WTC11 (cell line): ENCODE measurements around the gene MPDZ.

Experiments used
- TF ChIP-seq, protein P1 (sequence below): fragments of 200-600 bp; IDR thresholded peaks from 2 replicates; pipeline ENCODE4 v1.8.0; 2022; ENCODE audit warnings: antibody characterized with exemption
- TF ChIP-seq, protein P2 (sequence below): fragments of 250-450 bp; sonication (Bioruptor Pico); IDR thresholded peaks from 2 replicates; pipeline ENCODE4 v1.9.0; 2021; ENCODE audit warnings: moderate library complexity, mild to moderate bottlenecking, inconsistent platforms, borderline replicate concordance

DNA sequence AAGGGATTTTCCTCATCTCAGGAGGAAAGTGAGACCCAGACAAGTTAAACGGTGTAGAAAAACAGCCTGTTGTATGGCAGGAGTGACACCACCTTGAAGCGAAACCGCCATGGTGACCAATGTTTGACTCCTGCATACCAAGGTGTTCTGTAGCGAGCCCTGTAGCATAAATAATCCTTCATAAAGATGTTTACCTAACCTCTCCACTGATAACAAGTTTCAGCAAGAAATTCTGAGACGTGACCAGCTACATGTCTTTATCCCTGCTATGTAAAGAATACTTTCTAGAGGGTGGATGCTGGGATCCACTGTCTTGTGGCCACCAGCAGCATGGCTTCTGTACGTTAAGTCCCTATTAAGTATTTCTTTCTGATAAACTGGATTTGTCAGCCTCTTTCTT lies 148.1 kb downstream of the MPDZ start:
- TF ChIP-seq, protein P1, sequence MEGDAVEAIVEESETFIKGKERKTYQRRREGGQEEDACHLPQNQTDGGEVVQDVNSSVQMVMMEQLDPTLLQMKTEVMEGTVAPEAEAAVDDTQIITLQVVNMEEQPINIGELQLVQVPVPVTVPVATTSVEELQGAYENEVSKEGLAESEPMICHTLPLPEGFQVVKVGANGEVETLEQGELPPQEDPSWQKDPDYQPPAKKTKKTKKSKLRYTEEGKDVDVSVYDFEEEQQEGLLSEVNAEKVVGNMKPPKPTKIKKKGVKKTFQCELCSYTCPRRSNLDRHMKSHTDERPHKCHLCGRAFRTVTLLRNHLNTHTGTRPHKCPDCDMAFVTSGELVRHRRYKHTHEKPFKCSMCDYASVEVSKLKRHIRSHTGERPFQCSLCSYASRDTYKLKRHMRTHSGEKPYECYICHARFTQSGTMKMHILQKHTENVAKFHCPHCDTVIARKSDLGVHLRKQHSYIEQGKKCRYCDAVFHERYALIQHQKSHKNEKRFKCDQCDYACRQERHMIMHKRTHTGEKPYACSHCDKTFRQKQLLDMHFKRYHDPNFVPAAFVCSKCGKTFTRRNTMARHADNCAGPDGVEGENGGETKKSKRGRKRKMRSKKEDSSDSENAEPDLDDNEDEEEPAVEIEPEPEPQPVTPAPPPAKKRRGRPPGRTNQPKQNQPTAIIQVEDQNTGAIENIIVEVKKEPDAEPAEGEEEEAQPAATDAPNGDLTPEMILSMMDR: no peak
- TF ChIP-seq, protein P2, sequence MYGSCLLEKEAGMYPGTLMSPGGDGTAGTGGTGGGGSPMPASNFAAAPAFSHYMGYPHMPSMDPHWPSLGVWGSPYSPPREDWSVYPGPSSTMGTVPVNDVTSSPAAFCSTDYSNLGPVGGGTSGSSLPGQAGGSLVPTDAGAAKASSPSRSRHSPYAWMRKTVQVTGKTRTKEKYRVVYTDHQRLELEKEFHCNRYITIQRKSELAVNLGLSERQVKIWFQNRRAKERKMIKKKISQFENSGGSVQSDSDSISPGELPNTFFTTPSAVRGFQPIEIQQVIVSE: no peak
